Smooth muscle cell (in vitro differentiated cells): Measurements from ENCODE around the gene BPIFA1. TPM values are rescaled to one million over a fixed set of nuclear protein-coding genes. Genes with fewer than 3 reads are reported as not detected.

Experiments used
- DNase-seq: peaks from one replicate; lab custom pipeline; 2025; ENCODE audit not compliant: unreplicated experiment; lab: John Stamatoyannopoulos, UW
- H2AFZ ChIP-seq: fragments of 200-600 bp; sonication (generic); 2 replicates; pipeline ENCODE4 v1.6.0; 2016; ENCODE audit warnings: antibody characterized with exemption, low read depth, mild to moderate bottlenecking
- H3F3A ChIP-seq: fragments of 200-600 bp; sonication (generic); 2 replicates; pipeline ENCODE4 v1.6.0; 2017; ENCODE audit warnings: antibody characterized with exemption, low read depth
- H3K27ac ChIP-seq: fragments of 200-600 bp; sonication (generic); 2 replicates; pipeline ENCODE4 v1.5.1; 2016; ENCODE audit warnings: low read depth, mild to moderate bottlenecking
- H3K27me3 ChIP-seq: fragments of 200-600 bp; sonication (generic); 2 replicates; pipeline ENCODE4 v1.6.1; 2016; ENCODE audit warnings: low read depth, mild to moderate bottlenecking
- H3K36me3 ChIP-seq: fragments of 200-600 bp; sonication (generic); 2 replicates; pipeline ENCODE4 v1.5.1; 2016; ENCODE audit warnings: low read depth
- H3K4me1 ChIP-seq: fragments of 200-600 bp; sonication (generic); 2 replicates; pipeline ENCODE4 v1.5.1; 2016; ENCODE audit warnings: low read depth
- H3K4me2 ChIP-seq: fragments of 200-600 bp; sonication (generic); 2 replicates; pipeline ENCODE4 v1.6.0; 2016; ENCODE audit warnings: mild to moderate bottlenecking
- H3K4me3 ChIP-seq: fragments of 200-600 bp; sonication (generic); 2 replicates; pipeline ENCODE4 v1.5.1; 2016; ENCODE audit warnings: mild to moderate bottlenecking
- H3K79me2 ChIP-seq: fragments of 200-600 bp; sonication (generic); 2 replicates; pipeline ENCODE4 v1.6.0; 2016; ENCODE audit warnings: low read depth, mild to moderate bottlenecking
- H3K9ac ChIP-seq: fragments of 200-600 bp; sonication (generic); 2 replicates; pipeline ENCODE4 v1.6.0; 2016; ENCODE audit warnings: low read depth
- H3K9me3 ChIP-seq: fragments of 200-600 bp; sonication (generic); replicated peaks from 2 replicates; pipeline ENCODE4 v1.5.1; 2016; ENCODE audit warnings: low read depth
- H4K20me1 ChIP-seq: fragments of 200-600 bp; sonication (generic); 2 replicates; pipeline ENCODE4 v1.6.0; 2016; ENCODE audit warnings: low read depth
- CTCF ChIP-seq: fragments of 200-600 bp; sonication (generic); IDR thresholded peaks from 2 replicates; pipeline ENCODE4 v1.5.1; 2017; ENCODE audit warnings: borderline replicate concordance, mild to moderate bottlenecking, antibody characterized with exemption; ENCODE audit not compliant: insufficient read depth, poor library complexity, severe bottlenecking
- WGBS: methylation state at CpG from one replicate; pipeline ENCODE4 v1.1.7; 2016; ENCODE audit warnings: low lambda C conversion rate; 5-methylcytosine and 5-hydroxymethylcytosine counted together
- polyA plus RNA-seq: library from polyadenylated mRNA; unstranded; fragments of >200 nt; fragmentation: Nextera tagmentation; extraction: Ambion mirVana; gene quantifications from 2 replicates; pipeline ENCODE4 v1.2.1, GENCODE V29; 2016
- total RNA-seq: library from RNA; depleted of rRNA; stranded (reverse); fragments of >200 nt; gene quantifications from 2 replicates; pipeline ENCODE4 v1.2.3, GENCODE V29; 2014

BPIFA1 gene
- total and polyA plus RNA-seq, 2 experiments from 2014 or later, result not detected

DNA sequence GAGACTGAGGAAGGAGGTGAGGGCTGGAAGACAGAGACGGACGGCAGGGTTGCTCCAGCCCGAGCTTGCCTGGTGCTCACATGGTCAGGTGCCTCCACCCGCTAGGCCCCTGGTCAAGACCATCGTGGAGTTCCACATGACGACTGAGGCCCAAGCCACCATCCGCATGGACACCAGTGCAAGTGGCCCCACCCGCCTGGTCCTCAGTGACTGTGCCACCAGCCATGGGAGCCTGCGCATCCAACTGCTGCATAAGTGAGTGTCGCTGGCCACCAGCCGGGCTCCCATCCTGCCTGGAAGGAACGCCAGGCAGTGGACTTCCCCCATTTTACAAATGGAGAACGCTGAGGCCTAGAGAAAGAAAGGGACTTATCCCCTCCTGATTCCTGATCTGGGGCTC is 55.1 kb downstream of the BPIFA1 start:
- no peak for DNase-seq
- Histone ChIP-seq H3K4me3 (no peak overlapping the region), H3F3A (no peaks in the 10 kb centered on the region), H3K27ac (no peak overlapping the region), H3K9ac (no peak overlapping the region), H2AFZ (no peak overlapping the region), H3K4me2 (no peak overlapping the region), H4K20me1 (no peaks in the 10 kb centered on the region), H3K36me3 (no peaks in the 10 kb centered on the region), H3K9me3 (no peaks in the 10 kb centered on the region), H3K27me3 (peaks cover 47% of the 10 kb centered on the region), H3K79me2 (no peaks in the 10 kb centered on the region), H3K4me1 (no peaks in the 10 kb centered on the region)
- 93% methylated on average over 13 of the region's 13 CpGs for WGBS
- no peak for TF ChIP-seq CTCF

GRCh38 chr20:33291416-33291815 is 55.6 kb downstream of the BPIFA1 start:
- Histone ChIP-seq H3K27me3 (peaks cover 50% of the 10 kb centered on the region), H3K79me2 (no peaks in the 10 kb centered on the region), H3K4me1 (no peaks in the 10 kb centered on the region), H3K9me3 (no peaks in the 10 kb centered on the region), H2AFZ (no peak overlapping the region), H3K4me3 (no peak overlapping the region), H3K27ac (no peak overlapping the region), H3F3A (no peaks in the 10 kb centered on the region), H4K20me1 (no peaks in the 10 kb centered on the region), H3K9ac (no peak overlapping the region), H3K4me2 (no peak overlapping the region), H3K36me3 (no peaks in the 10 kb centered on the region)
- no peak for DNase-seq
- 93% methylated on average over 8 of the region's 8 CpGs for WGBS
- TF ChIP-seq CTCF, result no peak

DNA sequence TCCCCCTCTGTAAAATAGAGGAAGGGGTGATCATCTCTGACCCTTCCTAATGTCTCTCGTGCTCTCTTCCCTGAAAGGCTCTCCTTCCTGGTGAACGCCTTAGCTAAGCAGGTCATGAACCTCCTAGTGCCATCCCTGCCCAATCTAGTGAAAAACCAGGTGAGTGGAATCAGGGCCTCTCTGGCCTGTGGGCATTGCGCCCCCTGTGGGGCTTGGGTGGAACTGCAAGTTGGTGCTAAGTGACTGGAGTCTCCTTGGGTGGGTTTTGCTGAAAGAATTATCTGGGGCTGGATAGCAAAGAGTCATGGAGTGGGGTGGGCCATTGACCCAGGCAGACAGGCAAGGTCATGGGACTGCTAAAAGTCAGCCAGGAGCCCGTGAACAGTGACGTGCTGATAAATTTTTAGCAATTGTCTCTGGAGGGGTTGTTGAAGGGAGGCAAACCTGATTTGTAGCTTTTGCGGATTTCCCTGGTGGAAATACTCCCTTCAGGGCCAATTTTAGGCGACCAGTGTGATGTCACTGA is 56.1 kb downstream of the BPIFA1 start:
- WGBS, result 50% methylated on average over 7 of the region's 7 CpGs

More for the DNA sequence above, 56.1 kb downstream of the BPIFA1 start:
- Histone ChIP-seq H3K27me3 (peaks cover 48% of the 10 kb centered on the region), H3K4me1 (no peaks in the 10 kb centered on the region), H3K79me2 (no peaks in the 10 kb centered on the region), H3K27ac (no peak overlapping the region), H4K20me1 (no peaks in the 10 kb centered on the region), H3F3A (no peaks in the 10 kb centered on the region), H3K4me2 (no peak overlapping the region), H3K9ac (no peak overlapping the region), H3K36me3 (no peaks in the 10 kb centered on the region), H2AFZ (no peak overlapping the region), H3K9me3 (no peaks in the 10 kb centered on the region), H3K4me3 (no peak overlapping the region)
- no peak for DNase-seq
- peak; percentile 100 for TF ChIP-seq CTCF

Other genes with a start within 250 kb of the BPIFA1 start
- gene SUN5, start 231.6 kb upstream of the BPIFA1 start, total RNA-seq, result not detected in 2 replicates
- not detected in 2 replicates for gene SUN5, start 231.6 kb upstream of the BPIFA1 start, polyA plus RNA-seq
- not detected in 2 replicates for gene BPIFB2, start 228.3 kb upstream of the BPIFA1 start, total RNA-seq
- not detected in 2 replicates for gene BPIFB2, start 228.3 kb upstream of the BPIFA1 start, polyA plus RNA-seq
- not detected in 2 replicates for gene BPIFB6, start 204.3 kb upstream of the BPIFA1 start, total RNA-seq
- not detected in 2 replicates for gene BPIFB6, start 204.3 kb upstream of the BPIFA1 start, polyA plus RNA-seq
- not detected in 2 replicates for gene BPIFB3, start 182.1 kb upstream of the BPIFA1 start, total RNA-seq
- not detected in 2 replicates for gene BPIFB3, start 182.1 kb upstream of the BPIFA1 start, polyA plus RNA-seq
- not detected in 2 replicates for gene BPIFB4, start 156.4 kb upstream of the BPIFA1 start, total RNA-seq
- not detected in 2 replicates for gene BPIFB4, start 156.4 kb upstream of the BPIFA1 start, polyA plus RNA-seq
- gene BPIFA2, start 67.8 kb upstream of the BPIFA1 start, total RNA-seq, result not detected in 2 replicates
- not detected in 2 replicates for gene BPIFA2, start 67.8 kb upstream of the BPIFA1 start, polyA plus RNA-seq
- gene BPIFA3, start 18.6 kb upstream of the BPIFA1 start, total RNA-seq, result not detected in 2 replicates
- gene BPIFA3, start 18.6 kb upstream of the BPIFA1 start, polyA plus RNA-seq, result not detected in 2 replicates
- not detected in 2 replicates for gene BPIFB1, start 47.2 kb downstream of the BPIFA1 start, total RNA-seq
- not detected in 2 replicates for gene BPIFB1, start 47.2 kb downstream of the BPIFA1 start, polyA plus RNA-seq
- gene CDK5RAP1, start 165.5 kb downstream of the BPIFA1 start, total RNA-seq, result 29.5 and 30.3 TPM in 2 replicates
- gene CDK5RAP1, start 165.5 kb downstream of the BPIFA1 start, polyA plus RNA-seq, result 54.7 and 65.9 TPM in 2 replicates
- gene SNTA1, start 207.8 kb downstream of the BPIFA1 start, total RNA-seq, result 39.2 and 49.5 TPM in 2 replicates
- gene SNTA1, start 207.8 kb downstream of the BPIFA1 start, polyA plus RNA-seq, result 51.8 and 58.2 TPM in 2 replicates